Measurements from ENCODE around the gene CABLES2. TPM values are rescaled to one million over a fixed set of nuclear protein-coding genes. Genes with fewer than 3 reads are reported as not detected.
"Not testable (repeated sequence)": the region's sequence is repeated elsewhere in the genome, so short reads cannot be mapped to it uniquely, and the experiment has no call there.

Gene CABLES2
- total RNA-seq, 4 donors from 2014 or later = 2.8 to 5.3 (median 3.7) TPM

DNA sequence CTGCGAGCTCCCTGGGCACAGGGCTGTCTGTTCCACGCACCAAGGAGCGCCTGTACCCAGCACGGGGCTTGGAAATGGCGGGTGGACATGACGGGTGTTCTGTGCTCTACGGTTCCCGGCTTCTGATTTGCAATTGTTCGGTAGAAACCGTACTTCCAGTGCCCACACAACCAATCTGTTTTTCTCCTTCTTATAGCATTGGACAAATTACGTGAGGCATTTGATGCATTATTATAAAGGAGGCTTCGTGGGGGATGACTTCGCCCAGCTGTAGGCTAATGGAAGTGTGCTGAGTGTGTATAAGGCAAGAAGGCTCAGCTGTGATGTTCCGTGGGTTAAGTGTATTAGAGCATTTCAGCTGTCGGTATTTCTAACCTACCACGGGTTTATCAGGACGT lies 30.0 kb downstream of the CABLES2 start:
- no peak for DNase-seq (ENCODE audit: low spot score in 2 of 2)
- TF ChIP-seq, protein P1, sequence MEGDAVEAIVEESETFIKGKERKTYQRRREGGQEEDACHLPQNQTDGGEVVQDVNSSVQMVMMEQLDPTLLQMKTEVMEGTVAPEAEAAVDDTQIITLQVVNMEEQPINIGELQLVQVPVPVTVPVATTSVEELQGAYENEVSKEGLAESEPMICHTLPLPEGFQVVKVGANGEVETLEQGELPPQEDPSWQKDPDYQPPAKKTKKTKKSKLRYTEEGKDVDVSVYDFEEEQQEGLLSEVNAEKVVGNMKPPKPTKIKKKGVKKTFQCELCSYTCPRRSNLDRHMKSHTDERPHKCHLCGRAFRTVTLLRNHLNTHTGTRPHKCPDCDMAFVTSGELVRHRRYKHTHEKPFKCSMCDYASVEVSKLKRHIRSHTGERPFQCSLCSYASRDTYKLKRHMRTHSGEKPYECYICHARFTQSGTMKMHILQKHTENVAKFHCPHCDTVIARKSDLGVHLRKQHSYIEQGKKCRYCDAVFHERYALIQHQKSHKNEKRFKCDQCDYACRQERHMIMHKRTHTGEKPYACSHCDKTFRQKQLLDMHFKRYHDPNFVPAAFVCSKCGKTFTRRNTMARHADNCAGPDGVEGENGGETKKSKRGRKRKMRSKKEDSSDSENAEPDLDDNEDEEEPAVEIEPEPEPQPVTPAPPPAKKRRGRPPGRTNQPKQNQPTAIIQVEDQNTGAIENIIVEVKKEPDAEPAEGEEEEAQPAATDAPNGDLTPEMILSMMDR (IDR thresholded peaks at IDR 0.05) = no peak
- TF ChIP-seq POLR2A (IDR thresholded peaks at IDR 0.05) = no peak
- WGBS, 2 donors = 64% methylated on average over 17 of the region's 17 CpGs
- intact Hi-C loops (cut with DNase I; ENCODE audit: low total_unique reads) = no loop called here
- H3K4me3 ChIP-seq (ENCODE audit: low read depth, poor library complexity, severe bottlenecking) = no peak overlapping the region

DNA sequence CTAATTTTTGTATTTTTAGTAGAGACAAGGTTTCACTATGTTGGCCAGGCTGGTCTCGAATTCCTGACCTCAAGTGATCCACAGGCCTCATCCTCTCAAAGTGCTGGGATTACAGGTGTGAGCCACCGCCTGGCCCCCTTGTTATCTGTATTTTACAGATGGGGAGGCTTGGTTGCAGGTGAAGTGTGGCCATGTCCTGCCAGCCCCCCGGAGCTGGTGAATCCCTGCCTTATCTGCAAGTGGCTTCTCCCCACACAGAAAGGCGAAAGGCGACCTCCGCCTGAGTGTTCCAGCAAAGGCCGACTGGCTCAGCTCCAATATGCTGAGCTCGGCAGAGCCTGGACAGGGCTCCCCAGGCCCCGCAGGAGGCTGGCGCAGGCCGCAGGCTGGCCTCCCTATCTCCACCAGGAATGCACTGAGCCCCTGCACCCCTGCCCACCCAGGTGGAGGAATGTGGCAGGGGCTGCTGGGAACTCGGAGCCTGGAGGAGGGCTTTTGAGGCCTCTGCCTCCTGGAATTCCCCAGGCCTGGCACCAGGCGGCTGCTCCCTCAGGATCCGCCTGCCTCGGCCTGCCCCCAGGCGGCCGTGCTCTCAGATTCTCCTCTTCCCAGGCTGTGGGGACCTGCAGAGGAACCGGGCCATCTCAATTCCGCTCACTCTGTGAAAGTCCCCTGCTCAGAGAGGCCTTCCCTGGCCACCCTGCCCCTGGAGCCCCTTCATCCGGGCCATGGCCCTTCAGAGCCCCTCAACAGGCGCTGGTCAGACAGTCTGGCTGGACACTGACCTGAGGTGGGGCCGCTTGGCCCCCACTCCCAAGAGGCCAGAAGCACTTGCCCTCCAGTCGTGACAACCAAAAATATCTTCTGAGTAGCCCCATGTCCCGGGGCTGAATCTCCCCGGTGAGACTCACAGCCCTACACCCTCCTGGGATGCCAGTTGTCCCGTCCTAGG lies 30.7 kb downstream of the CABLES2 start:
- no peak for DNase-seq (ENCODE audit: low spot score in 2 of 2)
- intact Hi-C loops (cut with DNase I; ENCODE audit: low total_unique reads) = no loop called here

DNA sequence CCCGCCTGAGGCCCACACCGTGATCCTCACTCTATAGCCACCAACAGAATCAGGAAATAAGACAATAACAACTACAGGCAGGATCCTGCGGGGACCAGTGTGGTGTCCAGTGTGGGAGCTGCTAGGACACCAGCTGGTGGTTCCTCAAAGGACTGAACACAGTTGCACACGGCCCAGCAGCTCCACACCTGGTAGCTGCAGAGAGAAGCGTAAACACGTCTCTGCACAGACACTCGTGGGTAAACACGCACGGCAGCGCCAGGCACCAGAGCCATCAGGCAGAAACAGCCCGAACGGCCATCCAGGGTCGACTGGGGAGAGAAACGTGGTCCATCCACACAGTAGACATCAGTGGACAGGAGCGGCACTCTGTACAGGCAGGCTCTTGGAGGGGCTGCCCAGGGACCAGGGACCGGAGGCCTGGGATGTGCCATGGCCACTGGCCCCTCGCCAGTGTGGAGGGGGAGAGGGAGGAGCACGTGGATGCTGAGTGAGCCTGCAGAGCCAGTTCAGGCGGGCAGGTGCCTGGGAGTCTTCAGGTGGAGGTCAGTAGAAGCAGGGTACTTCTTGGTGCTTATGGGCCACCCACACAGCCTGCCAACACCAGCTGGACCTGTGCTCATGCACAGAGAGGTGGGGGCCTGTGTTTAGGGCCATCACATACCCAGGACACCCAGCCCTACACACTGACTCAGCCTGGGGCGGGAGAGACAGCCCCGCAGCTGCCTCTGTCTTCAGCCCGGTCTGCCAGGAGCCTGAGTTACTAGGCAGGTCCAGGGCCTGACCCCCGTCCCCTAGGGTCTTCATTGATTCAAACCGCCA lies 32.5 kb downstream of the CABLES2 start:
- DNase-seq (ENCODE audit: low spot score in 2 of 2) = no peak
- TF ChIP-seq, protein P1 (IDR thresholded peaks at IDR 0.05) = no peak
- no peak for TF ChIP-seq POLR2A (IDR thresholded peaks at IDR 0.05)
- intact Hi-C loops (cut with DNase I; ENCODE audit: low total_unique reads) = no loop called here
- no peak overlapping the region for H3K4me3 ChIP-seq (ENCODE audit: low read depth, poor library complexity, severe bottlenecking)
- whole genome bisulfite sequencing, 2 donors = 49 to 52% methylated on average over 19 to 24 of the region's 24 CpGs

More for the DNA sequence above, 30.7 kb downstream of the CABLES2 start:
- H3K4me3 ChIP-seq (ENCODE audit: low read depth, poor library complexity, severe bottlenecking) = no peak overlapping the region
- TF ChIP-seq, protein P1 (IDR thresholded peaks at IDR 0.05) = no peak
- TF ChIP-seq POLR2A (IDR thresholded peaks at IDR 0.05) = no peak
- WGBS, 2 donors = 56 to 69% methylated on average over 10 to 26 of the region's 26 CpGs

DNA sequence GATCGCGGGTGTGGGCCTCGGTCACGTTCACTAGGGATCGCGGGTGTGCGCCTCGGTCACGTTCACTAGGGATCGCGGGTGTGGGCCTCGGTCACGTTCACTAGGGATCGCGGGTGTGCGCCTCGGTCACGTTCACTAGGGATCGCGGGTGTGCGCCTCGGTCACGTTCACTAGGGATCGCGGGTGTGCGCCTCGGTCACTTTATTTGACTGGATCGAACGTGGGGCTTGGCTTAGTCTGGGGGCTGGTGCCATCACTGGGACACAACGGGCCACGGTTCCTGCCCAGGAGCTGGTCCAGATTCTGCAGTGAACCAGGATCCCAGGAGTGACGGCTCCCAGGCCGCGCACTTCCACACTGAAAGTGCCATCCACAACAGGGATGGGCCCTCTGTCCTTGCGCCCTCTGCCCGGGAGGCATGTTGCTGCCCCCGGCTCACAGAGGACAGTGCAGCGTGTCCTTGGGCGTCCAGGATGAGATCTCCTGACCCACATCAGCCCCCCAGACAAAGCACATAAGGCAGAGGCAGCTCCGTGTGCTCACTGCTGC lies 33.4 kb downstream of the CABLES2 start:
- DNase-seq (ENCODE audit: low spot score in 2 of 2); H3K4me3 ChIP-seq (ENCODE audit: low read depth, poor library complexity, severe bottlenecking); intact Hi-C loops (cut with DNase I; ENCODE audit: low total_unique reads): not testable (repeated sequence)
- 81 to 88% methylated on average over 9 to 11 of the region's 40 CpGs for WGBS, 2 donors

DNA sequence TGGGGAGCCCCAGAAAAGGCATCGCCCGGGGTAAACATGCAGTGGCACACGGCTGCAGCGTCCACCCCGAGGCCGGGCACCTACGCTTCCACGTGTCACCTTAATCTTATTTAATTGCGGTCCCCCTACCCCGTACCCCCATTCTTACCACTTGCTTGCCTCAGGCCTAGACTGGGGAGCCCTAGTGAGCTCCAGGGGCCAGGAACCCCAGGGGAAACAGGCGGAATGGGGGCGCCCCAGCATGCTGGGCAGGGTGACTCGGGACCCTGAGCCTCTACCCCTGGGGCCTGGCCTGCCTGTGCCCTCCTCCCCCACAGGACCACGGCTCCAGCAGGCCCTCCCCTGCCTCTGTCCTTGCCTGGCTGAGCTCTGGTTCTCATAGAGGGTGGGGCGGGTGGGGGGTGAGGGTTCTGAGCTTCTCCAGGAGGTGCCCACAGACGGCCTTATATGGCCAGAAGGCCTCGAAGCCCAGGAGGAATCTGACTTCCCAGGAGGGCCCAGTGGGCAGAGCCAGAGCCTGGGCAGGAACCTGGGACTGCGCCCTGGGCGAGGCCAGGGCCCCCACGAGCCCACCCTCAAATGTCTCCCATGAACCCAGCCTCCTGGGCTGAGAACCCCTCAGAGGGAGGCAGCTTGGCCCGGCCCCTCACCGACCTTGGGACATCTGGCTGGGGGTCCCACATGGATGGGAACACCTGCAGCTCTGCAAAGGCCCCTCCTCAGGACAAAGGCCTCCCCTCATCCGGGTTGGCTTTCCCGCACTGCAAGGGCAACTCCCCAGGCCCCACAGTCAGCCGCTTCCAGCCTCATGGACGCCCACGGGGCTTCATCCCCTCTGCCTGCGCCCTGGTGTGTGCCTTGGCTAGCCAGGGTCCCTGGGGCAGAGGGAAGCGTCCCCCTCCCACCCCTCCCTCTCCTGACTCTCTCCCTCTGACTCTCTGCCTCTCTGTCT lies 34.8 kb downstream of the CABLES2 start:
- DNase-seq (ENCODE audit: low spot score in 2 of 2) = no peak
- no peak overlapping the region for H3K4me3 ChIP-seq (ENCODE audit: low read depth, poor library complexity, severe bottlenecking)
- 81 to 83% methylated on average over 23 to 24 of the region's 29 CpGs for WGBS, 2 donors
- intact Hi-C loops (cut with DNase I; ENCODE audit: low total_unique reads) = no loop called here
- TF ChIP-seq, protein P1 (IDR thresholded peaks at IDR 0.05) = no peak
